Measurements from ENCODE around the gene PGS1.

The PGS1 gene

DNA sequence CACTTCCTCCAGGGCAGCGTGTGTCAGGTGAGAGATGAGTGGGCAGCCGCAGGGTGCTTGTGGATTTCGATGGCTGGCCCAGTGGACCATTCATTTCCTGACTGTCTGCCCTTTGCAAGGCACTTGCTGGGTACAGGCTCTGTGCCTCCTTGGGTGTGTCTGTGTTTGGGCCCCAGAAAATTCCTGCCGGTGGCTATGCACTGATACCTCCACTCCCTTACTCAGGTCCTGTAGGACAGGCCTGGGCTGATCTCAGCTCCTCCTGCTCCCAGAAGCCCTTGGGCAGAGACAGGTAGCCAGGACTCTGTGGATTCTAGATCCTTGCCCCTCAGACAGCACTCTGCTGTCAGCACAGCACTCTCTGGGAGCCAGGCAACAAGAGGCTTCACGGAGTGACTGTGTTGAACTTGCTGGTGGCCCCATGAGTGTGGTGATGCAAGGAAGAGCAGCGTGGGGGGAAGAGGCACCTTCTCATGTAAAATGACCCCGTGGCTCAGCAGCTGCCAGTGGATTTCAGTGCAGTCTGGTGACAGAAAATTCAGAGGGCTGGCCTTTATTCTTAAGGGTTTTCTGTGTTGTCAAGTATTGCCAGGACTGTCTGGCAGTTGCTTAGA, 29.0 kb downstream of the PGS1 start:
- no peak for TF ChIP-seq CTCF (IDR thresholded peaks at IDR 0.05; ENCODE audit: low read depth, low read length, missing control alignments)
- DNase-seq (ENCODE audit: extremely low read depth, low read depth): no peak
- H3K4me3 ChIP-seq (replicated peaks; ENCODE audit: low read depth, low read length): no peak overlapping the region

GRCh38 chr17:78408476-78409050, 30.1 kb downstream of the PGS1 start:
- no peak for DNase-seq (ENCODE audit: extremely low read depth, low read depth)
- no peak for TF ChIP-seq CTCF (IDR thresholded peaks at IDR 0.05; ENCODE audit: low read depth, low read length, missing control alignments)
- H3K4me3 ChIP-seq (replicated peaks; ENCODE audit: low read depth, low read length): no peak overlapping the region

- no peak for DNase-seq (ENCODE audit: extremely low read depth, low read depth)
- TF ChIP-seq CTCF (IDR thresholded peaks at IDR 0.05; ENCODE audit: low read depth, low read length, missing control alignments): no peak
These were observed 30.9 kb downstream of the PGS1 start for GRCh38 chr17:78409191-78409928.

DNA sequence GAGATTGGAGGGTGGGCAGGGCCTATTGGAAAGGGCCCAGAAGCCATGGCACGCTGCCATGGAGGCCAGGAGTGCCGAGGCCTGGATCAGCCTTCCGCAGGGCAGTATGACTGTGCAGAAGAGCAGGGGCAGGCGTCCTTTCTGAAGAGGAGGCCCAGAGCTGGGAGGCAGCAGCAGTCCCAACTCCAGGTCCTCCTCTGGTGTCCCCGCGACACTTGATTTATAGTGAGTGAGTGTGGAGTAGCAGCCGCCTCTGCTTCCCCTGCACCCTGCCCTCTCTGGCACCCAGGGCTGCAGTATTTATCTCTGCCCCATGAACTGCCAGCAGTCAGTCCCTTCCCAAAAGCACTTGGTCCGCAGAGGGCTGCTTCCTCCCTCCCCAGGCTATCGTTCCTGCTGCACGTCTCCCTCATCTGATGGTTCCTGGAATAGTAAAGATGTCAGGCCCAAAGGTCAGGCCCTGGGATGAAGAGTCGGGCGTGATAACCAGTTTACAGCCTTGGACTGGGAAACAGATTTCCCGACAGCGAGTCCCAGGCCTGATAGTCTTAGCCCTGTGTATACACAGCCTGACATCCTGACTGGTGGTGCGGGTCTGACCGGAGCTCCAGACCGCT, 32.9 kb downstream of the PGS1 start:
- TF ChIP-seq CTCF (IDR thresholded peaks at IDR 0.05; ENCODE audit: low read depth, low read length, missing control alignments): no peak
- no peak for DNase-seq (ENCODE audit: extremely low read depth, low read depth)
- no peak overlapping the region for H3K4me3 ChIP-seq (replicated peaks; ENCODE audit: low read depth, low read length)

More at GRCh38 chr17:78409191-78409928, 30.9 kb downstream of the PGS1 start:
- H3K4me3 ChIP-seq (replicated peaks; ENCODE audit: low read depth, low read length): no peak overlapping the region

DNA sequence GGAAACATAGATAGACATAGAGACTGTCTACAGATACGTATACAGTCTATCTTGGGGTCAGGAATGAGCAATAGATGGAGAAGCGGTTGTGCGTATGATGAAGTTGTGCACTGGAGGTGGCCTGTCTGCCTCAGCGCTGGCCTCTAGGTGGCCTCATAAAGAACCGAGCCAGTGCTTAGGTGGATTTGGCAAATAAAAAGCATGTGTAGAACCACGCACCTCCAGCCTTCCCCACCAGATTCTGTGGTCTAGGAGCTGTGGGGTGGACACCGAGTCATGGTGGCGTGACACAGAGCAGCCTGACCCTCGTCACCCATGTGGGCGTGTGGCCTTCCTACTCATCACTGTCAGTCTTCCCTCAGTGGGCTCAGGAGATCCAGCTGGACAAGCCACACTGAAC, 34.0 kb downstream of the PGS1 start:
- no peak for DNase-seq (ENCODE audit: extremely low read depth, low read depth)
- TF ChIP-seq CTCF (IDR thresholded peaks at IDR 0.05; ENCODE audit: low read depth, low read length, missing control alignments): peak; percentile 44

GRCh38 chr17:78414178-78415162, 36.0 kb downstream of the PGS1 start:
- no peak for TF ChIP-seq CTCF (IDR thresholded peaks at IDR 0.05; ENCODE audit: low read depth, low read length, missing control alignments)
- H3K4me3 ChIP-seq (replicated peaks; ENCODE audit: low read depth, low read length): no peak overlapping the region
- no peak for DNase-seq (ENCODE audit: extremely low read depth, low read depth)

More for the DNA sequence above, 34.0 kb downstream of the PGS1 start:
- H3K4me3 ChIP-seq (replicated peaks; ENCODE audit: low read depth, low read length): no peak overlapping the region
